Pons (tissue), 1 donor: ENCODE results near the gene NEK10.

Experiments used
- DNase-seq: peaks from one replicate; pipeline ENCODE4 v3.0.0-alpha.2; 2016; ENCODE audit warnings: low spot score

Gene NEK10

DNA sequence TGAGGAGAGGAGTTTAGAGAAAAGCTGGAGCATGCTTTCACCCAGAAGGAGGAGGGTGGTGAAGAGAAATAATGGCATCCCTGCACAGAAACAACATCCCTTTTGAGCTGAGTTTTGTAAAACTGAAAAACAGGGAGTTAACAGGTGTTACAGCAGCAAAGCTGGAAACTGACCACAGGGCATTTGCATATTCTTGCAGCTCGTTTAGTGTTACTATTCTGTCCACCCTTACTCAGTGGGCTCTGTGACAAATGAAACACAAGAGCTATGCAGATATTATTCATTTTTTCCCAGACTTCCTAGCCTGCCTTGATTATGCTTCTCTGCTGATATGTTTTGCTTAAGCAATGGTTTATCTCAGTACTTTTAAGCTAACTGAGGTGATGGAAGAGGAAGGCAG, 272.0 kb downstream of the NEK10 start:
- DNase-seq, result no peak

DNA sequence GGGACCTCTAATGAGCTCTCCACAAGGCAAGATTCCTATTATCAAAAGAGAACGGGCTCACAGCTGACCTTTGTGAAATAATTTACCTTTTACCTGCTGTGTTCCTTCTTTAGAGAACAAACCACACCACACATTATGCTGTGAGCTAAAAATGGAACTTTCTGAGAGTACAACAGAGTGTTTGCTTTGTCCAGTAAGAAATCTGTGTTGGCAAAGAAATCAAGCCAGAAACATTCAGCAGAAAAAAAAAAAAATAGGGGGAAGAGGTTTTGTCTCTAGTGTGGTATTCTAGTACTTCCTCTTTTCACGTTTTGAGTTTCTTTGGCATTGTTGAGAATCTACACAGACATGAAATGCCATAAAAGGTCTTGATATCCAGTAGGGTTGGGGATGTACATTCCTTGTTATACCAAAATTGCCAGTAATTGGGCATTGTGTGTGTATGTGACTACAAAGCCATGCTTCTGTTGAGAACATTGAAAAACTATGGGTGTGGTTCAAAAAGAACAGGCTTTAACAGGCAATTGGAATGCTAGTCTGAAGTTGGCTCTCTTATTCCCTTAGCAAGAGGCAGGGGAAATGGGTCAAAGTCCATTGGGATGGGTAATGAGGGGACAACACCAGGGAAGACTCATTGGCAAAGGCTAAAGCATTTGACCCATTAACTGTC, 273.5 kb downstream of the NEK10 start:
- DNase-seq, result peak; percentile 30

DNA sequence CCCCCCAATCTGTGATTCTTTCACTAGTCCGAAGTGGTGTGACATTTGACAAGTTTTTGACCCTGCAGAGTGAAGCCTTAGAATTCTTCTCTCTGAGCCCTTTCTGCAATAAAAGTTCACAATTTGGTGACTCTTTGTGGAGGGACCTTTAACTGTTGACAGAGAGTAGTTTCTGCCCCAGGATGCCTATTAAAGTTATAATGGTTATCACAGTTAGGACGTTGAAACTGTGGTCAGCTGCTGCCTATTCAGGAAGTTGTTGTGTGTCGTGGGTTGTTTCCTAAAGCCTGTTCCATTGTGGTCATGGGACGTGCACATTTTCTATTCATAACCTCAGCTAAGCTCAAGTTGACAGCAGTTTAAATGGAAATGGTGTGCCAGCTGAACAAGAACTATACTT, 274.5 kb downstream of the NEK10 start:
- DNase-seq, result peak; percentile 14

DNA sequence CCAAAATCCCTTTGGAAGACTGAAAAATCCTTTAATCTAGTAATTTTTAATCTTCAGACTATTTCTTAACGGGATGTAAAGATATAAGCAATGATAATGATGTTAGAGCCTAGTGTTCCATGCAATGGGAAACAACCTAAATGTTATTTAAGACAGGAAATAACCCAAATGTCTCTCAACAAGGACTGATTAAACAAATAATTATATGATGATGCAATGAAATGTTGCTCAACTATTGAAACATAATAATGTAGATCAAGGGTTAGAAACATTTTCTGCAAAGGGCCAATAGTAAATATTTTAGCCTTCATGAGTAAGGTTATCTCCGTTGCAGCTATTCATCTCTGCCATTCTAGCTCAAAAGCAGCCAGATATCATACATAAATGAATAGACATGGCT, 275.4 kb downstream of the NEK10 start:
- DNase-seq, result no peak

DNA sequence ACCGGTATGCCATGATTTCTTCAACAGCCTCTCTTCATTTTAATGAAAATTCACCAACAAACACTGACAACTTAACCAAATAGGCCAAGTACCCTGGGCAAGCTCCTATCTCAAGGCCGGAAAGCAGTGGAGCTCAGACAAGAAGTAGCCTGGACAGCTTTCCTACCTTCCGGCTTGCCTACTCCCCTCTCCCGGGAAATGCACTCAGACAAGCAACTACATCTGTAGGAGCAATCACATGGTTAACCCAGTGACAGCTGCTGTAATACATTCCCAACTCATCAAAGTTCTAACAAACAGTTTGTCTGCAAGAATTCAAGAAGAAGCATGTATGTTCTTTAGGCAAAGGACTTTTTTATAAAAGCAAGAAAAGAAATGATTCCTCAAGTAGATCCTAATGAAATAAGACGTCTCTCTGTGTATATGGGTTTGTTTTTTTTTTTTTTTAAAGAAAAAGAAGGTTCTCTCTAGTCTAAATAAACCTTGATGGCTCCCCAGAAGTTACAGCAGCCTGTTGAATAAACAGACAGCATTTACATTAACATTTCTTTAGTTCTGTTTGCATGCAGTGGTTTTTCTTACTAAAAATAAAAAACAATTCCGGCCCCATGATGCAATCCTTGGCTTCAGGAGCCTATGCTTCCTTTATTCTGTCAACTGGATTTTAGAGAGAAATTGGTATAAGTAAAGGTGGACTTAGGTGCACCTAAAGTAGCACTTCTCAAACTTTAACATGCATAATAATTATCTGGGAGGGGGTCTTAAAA, 278.7 kb downstream of the NEK10 start:
- no peak for DNase-seq

DNA sequence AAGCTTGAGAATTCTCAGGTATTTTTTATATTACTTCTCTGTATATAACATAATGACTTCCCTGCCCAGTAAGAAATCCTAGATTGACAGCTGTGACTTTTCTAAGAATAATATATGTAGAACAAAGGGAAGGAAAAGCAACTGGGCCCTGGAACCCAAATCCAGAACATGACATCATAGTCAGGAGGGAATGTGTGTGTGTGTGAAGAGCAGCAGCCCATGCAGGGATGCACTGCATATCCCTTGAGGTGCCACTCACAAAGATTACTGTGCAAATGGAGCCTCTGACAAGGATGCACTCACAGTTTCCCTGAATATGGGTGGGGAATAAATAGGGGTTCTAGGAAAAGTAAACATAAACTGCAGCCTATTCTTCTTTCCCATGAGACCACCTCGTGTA, 279.5 kb downstream of the NEK10 start:
- DNase-seq, result no peak

DNA sequence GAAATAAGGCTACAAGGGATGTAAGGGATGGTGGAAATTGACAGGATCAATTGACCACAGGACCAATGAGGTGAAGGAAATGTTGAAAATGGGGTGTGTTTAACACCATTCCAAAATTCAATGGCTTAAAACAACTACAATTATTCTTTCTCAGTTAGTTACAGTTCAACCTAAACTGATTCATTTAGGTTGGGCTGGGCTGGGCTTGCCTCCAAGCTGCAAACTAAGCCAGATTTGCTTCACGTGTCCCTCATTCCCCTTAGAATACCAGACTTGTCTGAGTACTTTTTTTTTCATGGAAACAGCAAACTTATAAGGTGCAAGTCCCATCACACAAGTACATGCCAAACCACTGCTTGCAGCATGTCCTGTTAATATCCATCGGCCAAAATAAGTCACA, 280.1 kb downstream of the NEK10 start:
- DNase-seq, result no peak

DNA sequence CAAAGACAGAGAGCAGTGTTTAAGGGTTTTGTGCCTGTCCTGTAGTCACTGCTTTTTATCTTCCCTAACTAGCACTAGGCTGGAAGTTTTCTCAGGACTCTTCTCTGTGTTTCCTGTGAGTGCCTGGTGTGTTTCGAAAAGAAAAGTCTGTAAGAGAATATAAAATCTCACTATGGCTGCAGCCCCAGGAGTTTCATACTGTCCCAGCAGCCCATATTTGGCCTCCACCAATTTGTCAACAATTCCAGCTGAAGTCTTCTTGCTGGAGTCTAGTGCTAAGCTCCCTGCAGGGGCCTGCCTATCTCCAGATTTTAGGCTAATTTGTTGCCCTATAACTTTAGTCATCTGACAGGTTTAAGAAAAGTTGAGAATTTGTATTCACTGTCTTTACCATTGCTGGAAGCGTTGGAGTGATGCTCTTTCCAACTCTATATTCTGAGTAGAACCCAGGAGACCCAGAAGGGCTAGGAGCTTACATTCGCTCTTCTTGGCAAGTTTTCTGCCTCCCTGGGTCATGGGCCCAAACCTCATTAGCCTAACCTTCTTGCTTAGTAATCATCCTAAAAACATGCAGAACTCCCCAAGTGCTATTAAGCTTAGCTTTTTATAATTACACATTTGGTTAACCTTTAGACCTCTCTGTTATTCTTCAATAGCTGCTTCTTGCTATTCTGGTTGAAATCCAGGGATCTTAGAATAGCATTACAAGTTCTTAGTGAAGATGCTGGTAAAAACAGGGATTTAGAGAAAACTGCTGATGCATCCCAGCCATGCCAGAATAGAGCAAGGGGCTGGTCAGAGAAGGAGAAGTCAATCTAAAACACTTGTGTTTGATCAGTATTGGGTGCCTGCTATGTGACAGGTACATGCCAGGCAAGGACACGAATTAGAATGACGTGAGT, 283.1 kb downstream of the NEK10 start:
- no peak for DNase-seq

DNA sequence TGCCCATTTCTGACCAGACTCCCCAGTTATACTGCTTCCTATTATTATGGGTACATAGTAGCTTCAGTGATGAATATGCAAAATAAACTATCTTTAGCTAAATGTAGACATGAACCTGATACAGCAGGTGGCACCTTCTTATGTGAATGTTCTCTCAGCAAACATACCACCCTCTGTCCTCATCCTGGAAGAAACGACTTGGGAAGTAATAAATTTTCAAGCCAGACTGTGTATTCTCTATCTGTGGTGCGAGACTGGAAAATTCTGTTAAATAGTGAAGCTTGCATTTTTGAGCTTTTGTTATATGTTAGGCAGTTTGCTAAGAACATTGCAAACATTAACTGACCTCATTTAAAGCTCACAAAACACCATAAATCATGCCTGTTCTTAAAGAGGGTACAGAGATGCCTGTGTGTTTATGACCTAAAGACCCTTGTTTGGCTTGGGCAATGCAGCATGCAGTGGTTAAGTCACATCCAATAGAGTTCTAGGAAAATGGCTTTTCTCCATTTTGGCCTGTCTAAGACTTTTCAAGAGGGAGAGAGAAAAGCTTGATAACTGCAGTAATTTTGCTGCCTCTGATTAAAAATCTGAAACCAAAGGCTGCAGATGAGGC, 287.1 kb downstream of the NEK10 start:
- DNase-seq, result no peak

DNA sequence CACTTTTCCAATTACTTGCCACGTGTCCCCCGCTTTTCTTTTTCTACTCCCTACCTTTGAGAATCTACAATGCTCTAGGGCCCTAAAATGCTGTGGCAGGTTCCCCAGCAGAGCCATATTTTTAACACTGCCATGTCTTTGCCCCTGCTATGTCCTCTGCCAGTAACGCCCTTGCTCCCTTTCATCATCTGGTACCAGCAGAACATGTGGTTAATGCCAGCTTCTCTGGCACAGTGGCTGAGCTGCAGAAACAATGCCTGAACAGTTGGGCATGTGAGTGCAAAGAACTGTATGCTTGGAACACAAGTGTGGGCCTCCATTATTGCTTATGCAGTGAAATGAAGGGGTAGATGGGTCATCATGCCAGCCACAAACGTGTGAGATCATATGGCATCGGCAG, 287.6 kb downstream of the NEK10 start:
- DNase-seq, result no peak

DNA sequence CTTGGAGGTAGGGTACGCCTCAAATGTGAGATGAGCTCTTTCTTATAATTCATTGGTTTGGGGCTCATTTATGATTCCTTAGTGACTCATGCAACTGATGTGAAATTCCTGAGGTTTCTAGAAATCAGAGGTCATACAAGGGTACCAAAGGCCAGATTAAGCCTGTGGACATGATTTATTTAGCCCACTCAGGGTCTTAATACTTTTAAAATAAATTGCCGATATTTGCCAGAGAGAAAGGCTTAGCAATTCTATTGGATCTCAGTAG, 289.0 kb downstream of the NEK10 start:
- DNase-seq, result no peak

DNA sequence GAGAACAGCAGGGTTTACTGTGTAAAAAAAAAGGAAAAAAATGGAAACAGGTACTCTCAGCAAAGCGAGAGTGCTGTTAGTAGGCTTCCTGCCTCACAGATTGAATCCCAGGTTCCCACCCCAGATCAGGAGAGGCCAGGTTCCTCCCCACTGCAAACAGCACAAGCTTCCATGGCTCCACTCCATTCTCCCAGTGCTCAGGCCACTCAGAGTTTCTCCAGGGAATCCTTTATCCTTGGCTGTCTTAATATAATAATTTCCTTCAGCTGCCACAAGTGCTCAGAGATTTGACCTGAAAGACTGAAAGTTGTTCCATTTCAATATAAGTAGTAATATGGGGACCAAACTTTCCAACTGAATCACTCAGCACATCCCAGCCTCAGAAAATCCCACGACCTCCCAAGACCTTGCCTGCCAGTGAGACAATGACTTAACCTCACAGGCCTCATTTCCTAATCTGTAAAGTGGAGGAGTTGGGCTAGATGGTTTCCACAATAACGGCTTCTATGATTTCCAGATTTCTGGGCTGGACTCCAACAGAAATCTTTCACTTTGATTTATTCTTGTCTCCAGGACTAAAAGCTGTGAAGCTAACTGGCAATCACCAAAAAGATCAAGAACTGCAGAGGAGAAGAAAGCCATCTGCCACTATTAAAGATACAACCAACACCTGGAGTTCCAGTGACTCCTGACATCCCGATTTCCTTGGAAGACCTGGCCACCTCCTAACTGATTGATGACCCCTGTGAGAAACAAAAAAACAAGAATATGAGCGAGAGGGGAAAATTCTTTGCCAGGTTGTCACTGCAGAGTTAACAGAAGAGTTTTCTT, 289.5 kb downstream of the NEK10 start:
- DNase-seq, result peak; percentile 9

DNA sequence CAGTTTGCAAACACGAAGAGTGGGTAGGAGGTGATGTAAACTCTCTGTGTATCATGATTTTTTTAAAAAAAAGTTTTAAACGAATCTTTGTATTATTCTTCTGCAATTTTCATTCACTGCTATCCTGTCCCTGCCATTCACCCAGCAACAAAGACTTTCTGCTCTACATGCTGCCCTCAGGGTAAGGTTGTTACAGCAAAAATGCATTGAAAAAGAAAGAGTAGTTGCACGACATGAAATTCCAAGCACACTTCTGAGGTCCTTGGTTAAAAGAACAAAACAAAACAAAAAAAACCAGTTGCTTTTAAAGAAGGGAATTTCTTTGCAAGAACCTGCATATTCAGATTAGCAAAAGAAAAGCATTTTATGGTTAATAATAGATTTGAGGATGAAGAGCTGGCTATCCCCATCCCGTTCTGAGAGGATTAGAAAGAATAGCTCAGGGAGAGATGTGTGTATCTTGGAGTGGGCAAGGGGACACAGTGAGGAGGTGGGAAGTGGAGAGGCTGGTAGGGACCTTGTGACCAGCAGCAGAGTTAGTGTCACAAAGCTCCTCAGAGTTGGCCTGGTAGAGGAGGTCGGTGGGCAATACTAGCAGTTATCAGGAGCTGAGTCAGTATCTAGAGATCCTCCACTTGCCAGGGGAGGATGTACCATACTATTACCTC, 290.8 kb downstream of the NEK10 start:
- DNase-seq, result no peak

DNA sequence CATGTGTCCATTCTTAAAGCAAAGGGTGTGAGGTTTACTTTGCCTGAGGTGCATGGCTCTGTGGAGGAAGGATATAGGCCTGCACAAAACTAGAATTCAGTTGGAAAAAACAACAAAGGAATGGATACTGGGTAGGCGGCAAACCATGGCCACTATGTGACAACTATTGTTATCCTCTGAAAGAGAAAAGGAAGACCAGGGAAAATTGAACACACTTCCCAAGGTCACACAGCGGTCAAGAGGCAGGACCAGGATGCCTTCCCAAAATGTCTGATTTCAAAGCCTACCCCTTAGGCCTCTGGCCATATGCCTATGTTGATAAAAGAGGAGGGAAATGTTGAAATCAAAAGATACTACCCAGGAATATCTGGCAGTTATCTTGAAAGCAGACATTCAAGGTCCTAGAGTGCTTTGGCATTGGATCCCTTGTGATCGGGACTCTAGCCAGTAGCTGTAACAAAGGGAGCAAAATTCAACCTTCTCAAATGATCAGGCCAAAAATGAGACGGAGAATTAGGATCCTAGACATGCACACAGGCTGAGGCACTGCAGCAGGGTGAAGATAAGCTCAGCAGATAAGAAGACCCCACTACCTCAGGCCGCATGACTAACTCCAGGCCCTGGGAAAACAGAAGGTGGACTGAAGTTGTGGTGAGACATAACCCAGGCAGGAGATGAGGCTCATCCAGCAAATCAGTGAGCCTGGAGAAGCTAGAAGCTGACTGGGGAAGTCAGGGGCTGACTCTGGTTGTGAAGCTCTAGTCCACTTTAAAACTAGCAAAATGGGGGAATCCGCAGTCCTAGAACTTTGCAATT, 292.2 kb downstream of the NEK10 start:
- no peak for DNase-seq

DNA sequence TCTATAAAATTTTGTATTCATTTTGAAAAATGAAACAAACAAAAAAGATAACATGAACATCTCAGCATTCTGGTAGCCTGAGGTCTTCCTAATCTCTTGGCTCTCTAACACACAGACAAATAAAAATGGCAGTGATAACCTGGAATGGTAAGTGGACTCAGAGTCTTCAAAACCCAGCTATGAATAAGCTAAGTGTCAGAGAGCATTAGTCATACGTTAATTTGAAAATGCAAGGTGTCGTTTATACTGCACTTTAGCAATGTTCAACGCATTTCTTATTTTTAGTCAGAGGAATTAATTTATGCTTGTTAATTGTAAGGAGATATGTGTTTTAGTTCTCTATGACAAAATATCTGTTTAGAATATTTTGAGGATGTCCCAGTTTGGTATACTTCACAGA, 294.3 kb downstream of the NEK10 start:
- no peak for DNase-seq

DNA sequence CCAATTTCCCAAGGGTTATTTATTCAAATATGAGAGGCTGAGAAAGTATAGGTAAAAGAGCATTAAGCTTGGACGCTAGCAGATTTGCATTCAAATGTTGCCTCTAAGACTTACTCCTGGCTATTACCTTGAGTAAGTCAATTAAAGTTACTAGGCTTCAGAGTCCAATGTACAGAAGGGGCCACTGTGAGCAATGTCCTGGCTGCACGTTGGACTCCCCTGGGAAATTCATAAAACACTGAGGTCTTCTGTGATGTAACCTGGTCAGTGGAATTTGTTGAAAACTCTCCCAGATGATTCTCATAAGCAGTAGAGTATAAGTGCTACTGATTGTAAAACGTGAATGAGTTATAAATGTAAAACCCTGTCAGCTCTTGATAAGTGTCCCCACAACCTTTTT, 295.3 kb downstream of the NEK10 start:
- no peak for DNase-seq

DNA sequence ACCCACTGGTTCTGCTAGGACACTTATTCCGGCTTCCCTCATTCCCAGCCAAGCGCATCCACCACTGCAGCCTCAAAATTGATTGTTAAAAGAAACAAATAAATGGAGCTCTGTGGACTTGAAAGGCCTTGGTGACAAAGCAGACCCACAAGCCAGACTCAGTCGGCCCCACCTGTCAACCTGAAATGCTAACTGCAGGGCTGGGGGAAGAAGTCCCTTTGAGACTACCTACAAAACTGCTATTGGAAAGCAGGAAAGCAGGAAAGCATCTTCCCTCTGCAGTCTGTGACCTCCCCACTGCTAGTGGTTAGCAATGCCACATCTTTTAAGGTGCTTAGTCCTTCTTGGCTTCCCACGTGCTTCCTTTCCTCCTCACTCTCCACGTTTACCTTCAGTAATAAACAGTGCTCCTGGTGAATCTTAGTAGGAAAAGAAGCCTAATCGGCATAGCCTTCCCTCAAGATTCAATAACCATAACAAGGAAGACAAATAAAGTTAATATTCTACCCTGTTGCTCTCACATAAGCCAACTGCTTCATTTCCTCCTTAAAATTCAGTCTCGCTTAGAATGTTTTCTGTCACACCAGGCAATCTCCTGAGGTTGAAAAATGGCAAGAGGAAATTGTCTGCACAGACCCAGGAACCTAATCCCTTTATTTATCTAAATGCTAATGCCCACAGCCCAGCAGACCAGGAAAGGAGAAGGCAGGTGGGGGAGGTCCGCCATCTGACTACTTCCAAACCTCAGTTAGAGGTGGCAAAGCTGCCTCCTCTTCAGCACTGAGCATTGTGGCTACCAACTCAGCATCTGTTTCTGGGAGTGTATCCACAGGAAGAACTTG, 296.2 kb downstream of the NEK10 start:
- DNase-seq, result no peak

DNA sequence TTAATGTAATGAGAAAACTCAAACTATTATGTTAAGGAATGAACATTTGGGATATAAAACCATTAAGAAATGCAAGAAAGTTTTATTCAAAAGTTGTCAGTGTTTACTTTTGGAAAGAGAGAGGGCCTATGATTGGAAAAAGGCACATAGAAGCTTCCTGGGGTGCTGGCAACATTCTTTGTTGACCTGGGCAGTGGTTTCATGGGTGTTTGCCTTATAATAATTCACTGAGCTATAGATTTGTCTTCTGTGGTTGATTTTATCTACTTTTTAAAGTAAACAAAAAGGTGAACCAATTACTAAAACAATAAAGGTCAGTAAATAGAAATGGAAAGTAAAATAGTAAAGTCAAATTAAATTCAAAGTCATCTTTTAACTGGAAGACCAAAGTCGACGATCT, 308.8 kb downstream of the NEK10 start:
- no peak for DNase-seq
